ELR (cell line): Measurements from ENCODE around the gene RICTOR.
"Not testable (repeated sequence)": the region's sequence is repeated elsewhere in the genome, so short reads cannot be mapped to it uniquely, and the experiment has no call there.

Experiments
- DNase-seq: peaks from one replicate; pipeline ENCODE4 v3.0.0-alpha.2; 2015; ENCODE audit warnings: low read depth

The RICTOR gene

GRCh38 chr5:39006650-39007049 is 67.5 kb downstream of the RICTOR start:
- DNase-seq = no peak

- peak; percentile 32 for DNase-seq
These were observed 68.5 kb downstream of the RICTOR start for GRCh38 chr5:39005566-39006232.

- DNase-seq = no peak
These were observed 72.5 kb downstream of the RICTOR start for GRCh38 chr5:39001683-39002082.

DNA sequence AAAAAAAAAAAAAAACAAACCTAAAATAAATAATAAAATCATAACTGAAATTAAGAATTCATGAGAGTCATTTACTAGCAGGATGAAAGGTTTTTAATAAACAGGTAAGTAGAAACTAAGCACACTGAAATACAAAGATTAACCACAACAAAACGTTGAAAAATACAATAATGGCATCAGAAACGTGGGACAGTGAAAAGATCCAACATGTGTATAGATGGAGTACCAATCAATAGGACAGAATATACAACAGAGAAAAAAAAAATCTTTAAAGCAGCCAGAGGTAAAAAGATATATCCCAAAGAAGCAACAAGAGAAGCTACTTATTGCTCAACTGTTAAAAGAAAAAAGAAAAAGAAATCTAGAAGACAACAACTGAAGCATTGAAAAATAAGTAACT is 75.2 kb downstream of the RICTOR start:
- DNase-seq = no peak

DNA sequence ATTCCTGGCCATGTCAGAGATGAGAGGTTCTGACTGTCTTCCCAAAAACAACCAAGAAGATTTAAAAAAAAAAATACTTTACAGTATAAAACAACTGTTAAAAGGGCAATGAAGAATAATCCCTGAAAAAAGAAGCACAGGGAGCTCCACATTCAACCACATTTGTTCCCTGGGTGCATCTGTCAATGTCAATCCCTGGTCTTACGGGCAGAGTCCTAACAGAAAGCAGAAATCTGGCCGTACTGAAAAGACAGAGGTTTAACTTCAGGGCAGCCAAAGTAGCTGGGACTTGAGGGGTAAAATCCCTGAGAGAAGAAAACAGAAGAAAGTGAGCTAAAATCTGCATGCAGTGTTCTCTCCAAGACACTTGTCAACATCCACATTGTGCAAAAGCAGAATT is 76.6 kb downstream of the RICTOR start:
- no peak for DNase-seq

GRCh38 chr5:38996123-38996522 is 78.1 kb downstream of the RICTOR start:
- no peak for DNase-seq

DNA sequence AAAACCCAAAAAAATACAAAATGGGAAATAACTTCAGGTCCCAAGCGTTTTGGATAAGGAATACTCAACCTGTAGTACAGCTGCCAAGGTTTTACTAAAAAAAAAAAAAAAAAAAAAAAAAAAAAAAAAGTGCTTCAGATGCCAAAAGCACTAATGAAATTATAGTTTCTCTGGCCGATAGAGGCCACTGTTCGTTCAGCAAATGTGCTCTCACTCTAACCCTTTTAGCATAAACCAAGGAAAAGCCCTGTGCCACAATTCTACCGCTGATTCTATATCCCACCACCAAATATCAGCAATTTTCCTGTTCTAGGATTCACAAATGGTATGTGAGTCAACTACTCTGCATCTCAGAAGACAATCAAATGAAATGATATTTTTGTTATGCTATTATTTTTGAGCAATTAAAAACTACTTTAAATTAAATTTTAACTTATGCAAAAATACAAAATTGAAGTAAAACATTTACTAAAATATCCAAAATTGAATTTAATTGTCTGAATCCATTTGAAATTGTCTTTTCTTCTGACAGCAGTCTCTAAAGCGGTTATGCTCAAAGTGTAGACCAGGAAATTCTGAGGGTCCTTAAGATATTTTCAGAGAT is 79.8 kb downstream of the RICTOR start:
- peak; percentile 82 for DNase-seq

DNA sequence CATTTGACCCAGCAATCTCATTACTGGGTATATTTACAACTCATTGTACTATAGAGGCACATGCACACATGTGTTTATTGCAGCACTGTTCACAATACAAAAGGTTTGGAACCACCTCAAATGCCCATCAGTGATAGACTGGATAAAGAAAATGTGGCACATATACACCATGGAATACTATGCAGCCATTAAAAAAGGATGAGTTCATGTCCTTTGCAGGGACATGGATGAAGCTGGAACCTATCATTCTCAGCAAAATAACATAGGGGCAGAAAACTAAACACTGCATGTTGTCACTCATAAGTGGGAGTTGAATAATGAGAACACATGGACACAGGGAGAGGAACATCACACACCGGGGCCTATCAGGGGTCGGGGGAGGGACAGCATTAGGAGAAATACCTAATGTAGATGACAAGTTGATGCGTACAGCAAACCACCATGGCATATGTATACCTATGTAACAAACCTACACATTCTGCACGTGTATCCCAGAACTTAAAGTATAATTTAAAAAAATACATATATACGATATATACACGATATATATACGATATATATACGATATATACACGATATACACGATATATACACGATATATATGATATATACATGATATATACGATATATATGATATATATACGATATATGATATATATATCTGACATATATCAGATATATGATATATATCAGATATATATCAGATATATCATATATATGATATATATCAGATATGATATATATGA is 84.1 kb downstream of the RICTOR start:
- DNase-seq = not testable (repeated sequence)

GRCh38 chr5:38985909-38986452 is 88.2 kb downstream of the RICTOR start:
- no peak for DNase-seq

DNA sequence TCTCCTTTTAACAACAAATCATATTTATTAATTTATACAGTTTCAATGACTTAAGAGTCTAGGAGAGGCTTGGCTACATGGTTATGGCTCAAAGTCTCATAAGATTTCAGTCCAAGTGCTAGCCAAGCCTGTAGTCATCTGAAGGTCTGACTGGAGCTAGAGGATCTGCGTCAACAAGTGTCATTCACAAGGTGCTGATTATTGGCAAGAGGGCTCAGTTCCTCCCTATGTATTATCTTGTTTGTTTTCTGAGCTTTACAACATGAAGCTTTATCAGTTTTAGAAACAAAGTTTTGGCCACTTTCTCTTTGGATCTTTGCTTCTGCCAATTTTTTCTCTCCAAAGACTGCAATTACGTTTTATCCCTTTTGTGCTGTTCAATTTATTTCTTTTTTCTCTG is 94.7 kb downstream of the RICTOR start:
- no peak for DNase-seq

DNA sequence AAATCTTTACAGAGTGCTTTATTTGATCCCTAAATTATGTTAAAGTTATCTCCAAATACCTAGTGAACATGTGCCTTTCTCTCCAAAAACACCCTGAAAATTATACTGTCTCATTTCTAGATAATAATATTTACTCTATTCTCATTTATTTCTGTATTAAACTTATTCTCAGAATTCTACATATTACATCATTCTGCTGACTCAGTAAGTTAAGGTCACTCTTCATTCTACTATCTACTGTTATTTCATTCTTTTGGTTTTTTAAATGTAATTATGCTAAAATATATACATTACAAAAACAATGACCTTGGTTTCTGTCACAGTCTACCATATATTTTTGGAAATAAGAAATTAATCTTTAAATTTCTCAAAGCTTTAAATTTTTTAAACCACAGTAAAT is 96.2 kb downstream of the RICTOR start:
- DNase-seq = no peak

- DNase-seq = no peak
These were observed 105.5 kb downstream of the RICTOR start for GRCh38 chr5:38968665-38969064.

GRCh38 chr5:38961691-38962090 is 112.5 kb downstream of the RICTOR start:
- no peak for DNase-seq

DNA sequence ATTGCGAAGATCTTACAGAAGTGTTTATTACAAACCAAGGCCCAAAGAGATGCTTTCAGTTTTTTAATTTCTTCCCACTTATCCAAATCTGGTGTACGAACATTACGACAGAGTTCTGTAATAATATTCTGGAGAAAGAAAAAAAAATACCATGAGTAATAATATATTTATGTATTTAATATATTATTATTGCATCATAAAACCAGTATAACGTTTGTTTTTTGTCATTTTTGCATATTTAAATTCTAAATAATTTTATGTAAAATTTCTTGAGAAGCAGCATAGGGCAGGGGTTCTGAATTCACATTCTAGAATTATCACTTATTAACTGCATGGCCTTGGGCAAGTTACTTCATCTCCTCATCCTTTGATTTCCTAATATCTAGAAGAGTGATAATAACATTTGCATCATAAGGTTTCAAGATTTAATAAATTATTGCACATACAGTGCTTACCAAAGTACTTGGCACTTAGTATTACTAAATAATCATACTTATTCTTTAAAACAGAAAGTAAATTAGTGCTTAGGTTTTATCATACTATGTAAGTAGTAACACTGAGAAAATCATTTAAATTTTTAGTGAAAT is 120.7 kb downstream of the RICTOR start:
- no peak for DNase-seq

- DNase-seq = no peak
These were observed 125.7 kb downstream of the RICTOR start for GRCh38 chr5:38948501-38948900.

- DNase-seq = no peak
These were observed 129.9 kb downstream of the RICTOR start for GRCh38 chr5:38944282-38944681.

DNA sequence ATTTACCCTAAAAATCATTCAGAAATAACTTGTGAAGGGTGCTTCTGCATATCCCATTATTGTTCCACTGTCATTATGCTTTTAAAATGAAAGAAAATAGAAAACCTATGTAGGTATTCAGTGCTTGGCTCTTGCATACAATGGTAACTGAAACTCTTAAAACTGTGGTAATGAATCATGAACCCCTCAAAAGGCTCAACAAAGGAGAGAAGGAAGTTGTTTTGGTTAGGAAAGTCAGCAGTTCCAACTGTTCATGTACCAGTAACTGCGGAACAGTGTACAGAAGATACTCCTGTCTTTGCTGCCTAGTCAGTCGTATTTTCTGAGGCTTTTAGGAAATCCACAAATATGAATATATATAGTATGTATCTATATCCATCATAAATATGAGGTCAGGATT is 132.3 kb downstream of the RICTOR start:
- DNase-seq = no peak

DNA sequence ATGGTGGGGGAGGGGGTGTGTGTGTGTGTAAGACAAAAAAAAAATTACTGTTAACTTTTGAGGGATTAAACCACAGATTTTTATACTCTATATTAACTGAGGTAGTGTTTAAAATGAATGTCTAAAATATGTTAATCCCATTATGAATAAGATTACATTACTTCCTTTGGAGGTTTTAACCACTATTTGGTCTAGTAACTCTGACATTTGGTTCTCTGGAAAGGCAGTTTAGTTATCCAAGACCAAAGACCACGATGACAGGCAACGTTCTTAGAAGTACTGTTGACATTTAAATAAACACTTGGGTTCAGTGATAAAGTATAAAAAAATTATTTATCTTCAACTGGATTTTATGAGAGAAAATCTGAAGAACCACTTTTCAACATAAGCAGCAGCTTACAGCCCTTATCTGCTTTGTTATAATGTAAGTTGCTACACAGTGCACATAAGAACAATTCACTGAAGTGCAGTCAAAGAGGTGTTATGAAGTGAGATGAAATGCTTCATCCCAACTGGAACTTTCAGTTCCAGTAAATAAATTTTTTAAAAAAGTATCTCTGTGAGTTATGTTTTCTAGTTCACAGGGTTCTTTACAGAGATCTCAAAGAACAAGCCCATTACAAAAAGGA is 133.9 kb downstream of the RICTOR start:
- DNase-seq = no peak

DNA sequence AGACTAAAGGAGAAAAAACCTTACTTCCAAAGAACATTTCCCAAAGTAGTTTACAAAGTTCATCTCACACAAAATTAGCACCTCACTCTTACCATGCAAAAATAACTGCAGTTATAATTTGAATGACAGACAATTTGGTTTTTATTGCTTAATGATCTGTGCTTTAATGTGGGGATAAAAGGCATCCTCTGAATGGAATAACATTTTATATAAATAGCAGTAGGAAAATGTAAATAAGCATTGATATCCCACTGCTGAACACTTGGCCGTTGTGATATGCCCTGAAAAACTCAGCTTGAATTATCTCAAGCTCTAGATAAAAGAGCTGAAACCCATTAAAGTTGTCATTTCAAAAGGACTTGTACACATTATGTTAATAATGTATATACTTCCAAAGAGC is 135.2 kb downstream of the RICTOR start:
- DNase-seq = no peak

DNA sequence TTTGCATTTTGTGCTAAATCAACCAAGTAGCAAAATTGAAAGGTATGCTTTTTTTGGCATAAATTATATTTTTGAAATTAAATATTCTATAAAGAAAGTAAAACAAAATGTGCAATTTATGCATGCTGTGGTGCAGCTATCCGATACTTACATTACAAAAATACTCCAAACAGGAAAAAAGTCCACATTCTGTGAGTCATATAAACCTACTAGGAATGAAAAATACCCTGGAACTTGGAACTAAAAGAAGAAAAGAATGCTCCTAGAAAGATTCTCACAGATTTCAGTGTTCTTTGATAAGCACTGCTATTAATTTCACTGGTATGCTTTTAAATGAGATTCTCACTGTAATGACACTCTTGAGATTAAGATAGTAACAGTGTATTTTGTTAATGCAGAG is 135.8 kb downstream of the RICTOR start:
- DNase-seq = no peak

DNA sequence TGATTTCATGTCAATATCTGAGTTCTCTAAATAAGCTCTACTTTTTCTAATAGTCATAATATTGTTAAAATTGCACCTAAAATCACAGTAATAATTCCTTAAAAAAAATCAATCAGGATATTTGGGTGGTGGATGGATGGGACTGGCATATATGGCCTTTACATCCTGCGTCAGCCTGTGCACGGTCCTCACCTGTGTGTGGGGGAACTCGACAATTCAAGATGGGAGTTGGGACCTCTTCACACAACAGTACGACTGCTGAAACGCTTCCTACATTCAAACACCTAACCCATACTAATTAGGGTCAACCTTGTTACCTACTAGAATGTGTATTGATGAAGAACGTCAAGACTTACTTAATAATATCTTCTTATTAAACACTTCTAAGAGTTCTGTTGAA is 137.9 kb downstream of the RICTOR start:
- DNase-seq = no peak

DNA sequence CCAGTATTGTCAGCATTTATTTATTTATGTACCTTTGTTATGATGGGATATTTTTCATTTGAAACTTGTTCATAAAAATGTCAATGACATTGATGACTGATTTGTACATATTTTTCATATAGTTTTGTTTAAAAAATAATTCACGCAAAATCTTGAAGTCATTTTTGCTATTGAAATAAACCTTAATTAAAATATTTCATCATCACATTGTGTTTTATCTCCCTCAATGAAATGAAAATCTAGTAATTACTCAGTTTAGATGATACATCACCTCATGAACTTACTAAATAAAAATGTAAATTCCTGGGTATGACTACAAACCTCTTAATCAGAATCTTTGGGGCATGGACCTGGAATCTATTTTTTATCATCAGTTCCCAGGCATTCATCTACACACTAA is 138.8 kb downstream of the RICTOR start:
- DNase-seq = no peak
